WTC11 (cell line): ENCODE results near the gene ANAPC13.

Experiments used
- CBFB ChIP-seq: sonication (generic); formaldehyde crosslinking; IDR thresholded peaks from 2 replicates; pipeline ENCODE4 v1.8.1; 2022; ENCODE audit warnings: mild to moderate bottlenecking, low read depth, missing genetic modification reagents
- CREB1 ChIP-seq: sonication (generic); formaldehyde crosslinking; IDR thresholded peaks from 2 replicates; pipeline ENCODE4 v1.8.0; 2023; ENCODE audit warnings: mild to moderate bottlenecking, missing genetic modification reagents
- SMAD3 ChIP-seq: sonication (generic); formaldehyde crosslinking; IDR thresholded peaks from 2 replicates; pipeline ENCODE4 v1.8.0; 2022; ENCODE audit warnings: missing genetic modification reagents, mild to moderate bottlenecking, borderline replicate concordance
- ZNF121 ChIP-seq: sonication (generic); formaldehyde crosslinking; IDR thresholded peaks from 2 replicates; pipeline ENCODE4 v1.8.0; 2023; ENCODE audit warnings: missing genetic modification reagents
- TF ChIP-seq, protein P1 (sequence below): sonication (generic); formaldehyde crosslinking; IDR thresholded peaks from 2 replicates; pipeline ENCODE4 v1.8.0; 2022; ENCODE audit warnings: missing genetic modification reagents
- TF ChIP-seq, protein P2 (sequence below): fragments of 200-600 bp; IDR thresholded peaks from 2 replicates; pipeline ENCODE4 v1.8.0; 2022; ENCODE audit warnings: antibody characterized with exemption

DNA sequence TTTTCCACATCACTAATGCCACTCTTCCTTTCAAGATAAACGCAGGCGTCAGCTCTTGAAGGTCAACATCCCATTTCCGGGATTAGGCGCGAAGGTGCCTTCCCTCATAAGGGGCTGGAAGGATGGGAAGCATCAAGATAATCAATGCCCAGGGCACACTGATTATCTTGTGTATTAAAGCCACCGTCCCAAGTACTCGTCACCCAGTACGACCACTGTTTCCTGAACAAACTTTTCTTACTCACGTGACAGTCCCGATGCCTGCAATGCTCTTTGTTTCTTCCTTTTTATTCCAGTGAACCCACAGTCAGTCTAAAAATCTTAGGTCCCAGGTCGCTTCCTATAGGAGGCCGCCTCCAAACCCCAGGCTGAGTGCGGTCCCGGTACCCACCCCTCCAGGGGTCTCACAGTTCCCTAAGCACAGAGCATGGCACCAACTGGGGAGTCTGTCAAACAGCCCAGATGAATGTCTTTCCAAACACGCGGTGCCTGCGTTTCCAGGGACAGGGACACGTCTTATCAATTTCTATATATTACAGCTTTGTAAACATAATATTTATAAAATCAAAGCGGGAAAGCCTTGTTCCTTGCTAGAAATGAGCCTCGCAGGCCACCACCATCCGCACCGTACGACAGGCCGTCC lies 589 bp downstream of the ANAPC13 start:
- no peak for TF ChIP-seq ZNF121 (CRISPR knock-in tag)
- TF ChIP-seq CREB1 (CRISPR knock-in tag), result no peak
- TF ChIP-seq, protein P1, sequence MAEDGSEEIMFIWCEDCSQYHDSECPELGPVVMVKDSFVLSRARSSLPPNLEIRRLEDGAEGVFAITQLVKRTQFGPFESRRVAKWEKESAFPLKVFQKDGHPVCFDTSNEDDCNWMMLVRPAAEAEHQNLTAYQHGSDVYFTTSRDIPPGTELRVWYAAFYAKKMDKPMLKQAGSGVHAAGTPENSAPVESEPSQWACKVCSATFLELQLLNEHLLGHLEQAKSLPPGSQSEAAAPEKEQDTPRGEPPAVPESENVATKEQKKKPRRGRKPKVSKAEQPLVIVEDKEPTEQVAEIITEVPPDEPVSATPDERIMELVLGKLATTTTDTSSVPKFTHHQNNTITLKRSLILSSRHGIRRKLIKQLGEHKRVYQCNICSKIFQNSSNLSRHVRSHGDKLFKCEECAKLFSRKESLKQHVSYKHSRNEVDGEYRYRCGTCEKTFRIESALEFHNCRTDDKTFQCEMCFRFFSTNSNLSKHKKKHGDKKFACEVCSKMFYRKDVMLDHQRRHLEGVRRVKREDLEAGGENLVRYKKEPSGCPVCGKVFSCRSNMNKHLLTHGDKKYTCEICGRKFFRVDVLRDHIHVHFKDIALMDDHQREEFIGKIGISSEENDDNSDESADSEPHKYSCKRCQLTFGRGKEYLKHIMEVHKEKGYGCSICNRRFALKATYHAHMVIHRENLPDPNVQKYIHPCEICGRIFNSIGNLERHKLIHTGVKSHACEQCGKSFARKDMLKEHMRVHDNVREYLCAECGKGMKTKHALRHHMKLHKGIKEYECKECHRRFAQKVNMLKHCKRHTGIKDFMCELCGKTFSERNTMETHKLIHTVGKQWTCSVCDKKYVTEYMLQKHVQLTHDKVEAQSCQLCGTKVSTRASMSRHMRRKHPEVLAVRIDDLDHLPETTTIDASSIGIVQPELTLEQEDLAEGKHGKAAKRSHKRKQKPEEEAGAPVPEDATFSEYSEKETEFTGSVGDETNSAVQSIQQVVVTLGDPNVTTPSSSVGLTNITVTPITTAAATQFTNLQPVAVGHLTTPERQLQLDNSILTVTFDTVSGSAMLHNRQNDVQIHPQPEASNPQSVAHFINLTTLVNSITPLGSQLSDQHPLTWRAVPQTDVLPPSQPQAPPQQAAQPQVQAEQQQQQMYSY (CRISPR knock-in tag), result no peak
- TF ChIP-seq, protein P2, sequence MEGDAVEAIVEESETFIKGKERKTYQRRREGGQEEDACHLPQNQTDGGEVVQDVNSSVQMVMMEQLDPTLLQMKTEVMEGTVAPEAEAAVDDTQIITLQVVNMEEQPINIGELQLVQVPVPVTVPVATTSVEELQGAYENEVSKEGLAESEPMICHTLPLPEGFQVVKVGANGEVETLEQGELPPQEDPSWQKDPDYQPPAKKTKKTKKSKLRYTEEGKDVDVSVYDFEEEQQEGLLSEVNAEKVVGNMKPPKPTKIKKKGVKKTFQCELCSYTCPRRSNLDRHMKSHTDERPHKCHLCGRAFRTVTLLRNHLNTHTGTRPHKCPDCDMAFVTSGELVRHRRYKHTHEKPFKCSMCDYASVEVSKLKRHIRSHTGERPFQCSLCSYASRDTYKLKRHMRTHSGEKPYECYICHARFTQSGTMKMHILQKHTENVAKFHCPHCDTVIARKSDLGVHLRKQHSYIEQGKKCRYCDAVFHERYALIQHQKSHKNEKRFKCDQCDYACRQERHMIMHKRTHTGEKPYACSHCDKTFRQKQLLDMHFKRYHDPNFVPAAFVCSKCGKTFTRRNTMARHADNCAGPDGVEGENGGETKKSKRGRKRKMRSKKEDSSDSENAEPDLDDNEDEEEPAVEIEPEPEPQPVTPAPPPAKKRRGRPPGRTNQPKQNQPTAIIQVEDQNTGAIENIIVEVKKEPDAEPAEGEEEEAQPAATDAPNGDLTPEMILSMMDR, result no peak
- TF ChIP-seq SMAD3, result no peak
- no peak for TF ChIP-seq CBFB (CRISPR knock-in tag)
